Activated CD8-positive, alpha-beta memory T cell treated with anti-CD3 and anti-CD28 coated beads, Interleukin-2, amount 10 ng/mL, durations not matched to agents 7 days and 5 days (primary cell): ENCODE measurements around the gene PACRG. TPM values are rescaled to one million over a fixed set of nuclear protein-coding genes. Genes with fewer than 3 reads are reported as not detected.

ENCODE experiments used
- ATAC-seq: fragments of 150-1000 bp; cut with Tn5 transposase; one replicate; pipeline ENCODE4 v1.10.0; 2021; ENCODE audit warnings: moderate library complexity
- CTCF ChIA-PET: fragments of 350-600 bp; sonication (Branson Sonifier 250); formaldehyde crosslinking; loops from one replicate; lab custom pipeline; 2021; ENCODE audit warnings: antibody characterized with exemption; lab: Charles Lee
- DNase-seq: peaks from one replicate; pipeline ENCODE4 v3.0.0-alpha.2; 2020
- H3K27ac Mint-ChIP-seq: one replicate; pipeline ENCODE4 v1.8.0; 2021; ENCODE audit warnings: mild to moderate bottlenecking, mixed read lengths
- H3K27me3 Mint-ChIP-seq: one replicate; pipeline ENCODE4 v1.8.0; 2021; ENCODE audit warnings: mixed read lengths
- H3K36me3 Mint-ChIP-seq: one replicate; pipeline ENCODE4 v1.8.0; 2021; ENCODE audit warnings: mild to moderate bottlenecking, mixed read lengths
- H3K4me1 Mint-ChIP-seq: one replicate; pipeline ENCODE4 v1.8.0; 2021; ENCODE audit warnings: mixed read lengths
- H3K4me3 Mint-ChIP-seq: one replicate; pipeline ENCODE4 v1.8.0; 2021; ENCODE audit warnings: mild to moderate bottlenecking, moderate library complexity, mixed read lengths
- H3K9me3 Mint-ChIP-seq: one replicate; pipeline ENCODE4 v1.8.0; 2022; ENCODE audit warnings: low read depth, mixed read lengths
- total RNA-seq, 2 experiments: library from RNA; stranded (reverse); gene quantifications; one replicate each; pipeline ENCODE4 v1.2.3, GENCODE V29; 2021

The PACRG gene
- total RNA-seq, 2 experiments from 2014 or later: not detected

DNA sequence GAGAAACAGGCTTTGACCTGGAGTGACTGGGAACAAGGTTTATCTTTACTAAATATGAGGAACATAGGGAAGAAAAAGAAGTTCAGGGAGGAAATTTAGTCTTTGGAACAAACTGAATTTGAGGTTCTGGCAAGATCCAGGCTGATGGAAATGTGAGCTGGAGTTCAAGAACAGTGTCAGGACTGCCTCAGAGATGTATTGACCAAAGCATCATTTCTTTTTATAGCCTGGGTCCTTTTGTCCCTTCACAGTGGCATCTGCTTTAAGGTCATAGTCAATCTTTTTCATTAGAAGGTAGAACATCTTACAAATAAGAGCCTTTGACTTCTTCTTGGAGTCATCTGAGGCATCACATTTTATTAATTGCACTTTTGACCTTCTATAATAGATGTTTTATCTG, 360.2 kb downstream of the PACRG start:
- no peaks in the 10 kb centered on the region for H3K4me1 Mint-ChIP-seq
- no peaks in the 10 kb centered on the region for H3K27me3 Mint-ChIP-seq
- CTCF ChIA-PET: no interaction called here
- H3K27ac Mint-ChIP-seq: no peak overlapping the region
- DNase-seq: no peak
- H3K36me3 Mint-ChIP-seq: no peaks in the 10 kb centered on the region
- H3K9me3 Mint-ChIP-seq: no peaks in the 10 kb centered on the region
- no peak overlapping the region for H3K4me3 Mint-ChIP-seq
- no peak for ATAC-seq

DNA sequence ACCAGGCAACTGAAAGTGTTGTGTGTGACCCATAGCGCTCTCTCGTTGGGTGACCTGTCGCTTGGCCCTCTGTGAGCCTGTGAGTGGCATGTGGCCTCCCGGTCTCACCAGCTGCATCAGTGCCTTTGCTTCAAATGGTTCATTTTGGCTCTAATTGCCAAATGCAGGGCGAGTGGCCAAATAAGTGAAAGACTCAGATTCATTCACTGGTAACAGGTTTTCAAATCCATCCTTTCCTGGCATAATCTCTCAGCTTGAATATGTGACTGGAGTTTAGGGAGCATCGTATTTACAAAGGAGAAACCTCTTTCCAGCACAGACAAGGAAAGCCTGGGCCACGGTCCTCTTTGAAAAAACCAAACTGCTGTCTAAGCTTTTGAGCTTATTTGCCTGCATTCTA, 365.1 kb downstream of the PACRG start:
- H3K4me3 Mint-ChIP-seq: no peak overlapping the region

DNA sequence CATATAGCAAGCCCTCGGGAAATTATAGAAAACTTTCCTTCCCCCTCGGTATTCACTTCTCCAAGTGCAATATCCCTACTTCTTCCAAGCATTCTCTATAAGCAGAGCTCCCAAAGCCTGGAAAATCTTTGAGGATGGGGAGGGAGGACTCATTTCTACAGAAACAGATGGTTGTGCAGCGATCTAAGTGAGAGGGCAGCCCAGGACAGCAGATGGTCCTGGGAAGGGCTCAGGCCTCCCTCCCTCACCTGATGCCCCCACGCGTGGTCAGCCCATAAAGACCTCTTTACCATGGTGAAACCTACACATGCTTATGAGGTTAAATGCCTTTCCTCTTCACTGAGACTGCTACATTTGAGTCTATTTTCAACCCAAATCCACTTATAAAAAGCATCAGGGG, 367.1 kb downstream of the PACRG start:
- CTCF ChIA-PET: no interaction called here
- Mint-ChIP-seq H3K27ac (no peak overlapping the region), H3K36me3 (no peaks in the 10 kb centered on the region), H3K9me3 (peaks cover 2% of the 10 kb centered on the region), H3K4me1 (no peaks in the 10 kb centered on the region), H3K4me3 (no peak overlapping the region), H3K27me3 (no peaks in the 10 kb centered on the region)
- ATAC-seq: no peak
- DNase-seq: no peak

More for the DNA sequence above, 365.1 kb downstream of the PACRG start:
- no peaks in the 10 kb centered on the region for H3K4me1 Mint-ChIP-seq
- H3K36me3 Mint-ChIP-seq: no peaks in the 10 kb centered on the region
- H3K27ac Mint-ChIP-seq: no peak overlapping the region
- no peak for DNase-seq
- no peak for ATAC-seq
- peaks cover 2% of the 10 kb centered on the region for H3K9me3 Mint-ChIP-seq
- CTCF ChIA-PET: no interaction called here
- no peaks in the 10 kb centered on the region for H3K27me3 Mint-ChIP-seq

DNA sequence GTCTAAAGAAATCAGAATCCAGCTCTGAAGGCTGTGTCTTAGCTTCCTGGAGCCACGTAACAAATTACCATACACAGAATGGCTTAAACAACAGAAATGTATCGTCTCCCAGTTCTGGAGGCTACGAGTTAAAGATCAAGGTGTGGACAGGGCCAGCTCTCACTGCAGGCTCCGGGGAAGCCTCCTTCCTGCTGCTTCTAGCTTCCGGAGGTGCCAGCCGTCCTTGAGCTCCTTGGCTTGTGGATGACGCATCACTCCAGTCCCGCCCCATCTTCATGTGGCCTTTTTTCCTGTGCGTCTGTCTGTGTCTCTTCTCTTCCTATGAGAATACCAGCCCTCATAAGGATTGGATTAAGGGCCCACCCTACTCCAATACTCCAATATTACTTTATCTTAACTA, 367.6 kb downstream of the PACRG start:
- Mint-ChIP-seq H3K4me3 (no peak overlapping the region), H3K4me1 (no peaks in the 10 kb centered on the region), H3K9me3 (peaks cover 2% of the 10 kb centered on the region), H3K27ac (no peak overlapping the region), H3K36me3 (no peaks in the 10 kb centered on the region), H3K27me3 (no peaks in the 10 kb centered on the region)
- CTCF ChIA-PET: no interaction called here
- no peak for ATAC-seq
- no peak for DNase-seq

DNA sequence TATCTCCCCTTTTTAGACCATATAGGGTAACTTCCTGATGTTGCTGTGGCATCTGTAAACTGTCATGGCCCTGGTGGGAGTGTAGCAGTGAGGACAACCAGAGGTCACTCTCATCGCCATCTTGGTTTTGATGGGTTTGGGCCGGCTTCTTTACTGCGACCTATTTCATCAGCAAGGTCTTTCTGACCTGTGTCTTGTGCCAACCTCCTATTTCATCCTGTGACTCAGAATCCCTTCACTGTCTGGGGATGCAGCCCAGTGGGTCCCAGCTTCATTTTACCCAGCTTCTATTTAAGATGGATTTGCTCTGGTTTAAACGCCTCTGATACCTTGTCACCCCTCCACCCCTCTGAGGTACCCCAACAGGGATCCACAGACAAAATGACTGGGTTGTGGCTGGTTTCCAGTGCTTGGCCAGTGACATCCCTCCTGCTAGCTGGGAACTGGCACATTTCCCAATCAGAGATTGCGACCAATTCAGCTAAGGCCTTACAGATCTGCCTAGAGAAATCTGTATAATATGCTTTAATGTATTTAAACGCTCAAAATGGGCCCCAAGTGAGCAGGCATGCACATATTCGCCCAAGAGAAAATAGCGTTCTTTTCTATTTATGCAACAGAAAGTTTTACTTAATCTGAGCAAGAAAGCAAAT, 371.2 kb downstream of the PACRG start:
- Mint-ChIP-seq H3K4me1 (no peaks in the 10 kb centered on the region), H3K27ac (no peak overlapping the region), H3K36me3 (no peaks in the 10 kb centered on the region), H3K4me3 (no peak overlapping the region), H3K9me3 (peaks cover 2% of the 10 kb centered on the region), H3K27me3 (no peaks in the 10 kb centered on the region)
- no peak for ATAC-seq
- CTCF ChIA-PET: no interaction called here
- DNase-seq: no peak

DNA sequence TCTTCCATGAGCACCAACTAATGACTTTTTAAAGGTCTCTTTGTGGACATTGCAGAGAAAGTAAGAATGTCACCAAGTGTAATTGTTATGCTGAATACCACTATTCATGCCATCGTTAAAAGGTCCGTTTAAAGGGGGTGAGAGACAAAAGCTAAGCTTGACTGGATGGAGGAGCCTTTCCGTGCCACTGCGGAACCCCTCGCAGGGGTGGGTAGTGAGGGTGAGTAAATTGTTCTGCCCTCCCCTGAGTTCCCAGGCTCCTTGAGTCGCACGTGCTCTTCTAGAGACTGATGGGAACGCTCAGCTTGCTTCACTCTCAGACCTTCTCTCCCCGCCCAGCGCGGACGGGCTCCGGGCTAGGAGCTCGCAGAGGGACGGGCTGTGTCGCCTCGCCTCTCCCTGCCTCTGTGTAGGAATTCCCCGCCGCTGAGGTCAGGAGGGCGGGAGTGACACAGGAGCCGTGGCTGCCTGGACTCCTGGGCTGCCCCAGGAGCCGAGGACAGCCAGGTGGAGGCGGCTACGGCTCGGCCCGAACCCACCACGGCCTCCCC, 371.9 kb downstream of the PACRG start:
- Mint-ChIP-seq H3K4me1 (no peaks in the 10 kb centered on the region), H3K27me3 (no peaks in the 10 kb centered on the region), H3K4me3 (no peak overlapping the region), H3K27ac (no peak overlapping the region), H3K36me3 (no peaks in the 10 kb centered on the region), H3K9me3 (peaks cover 2% of the 10 kb centered on the region)
- ATAC-seq (no peak), DNase-seq (no peak)
- CTCF ChIA-PET: no interaction called here

DNA sequence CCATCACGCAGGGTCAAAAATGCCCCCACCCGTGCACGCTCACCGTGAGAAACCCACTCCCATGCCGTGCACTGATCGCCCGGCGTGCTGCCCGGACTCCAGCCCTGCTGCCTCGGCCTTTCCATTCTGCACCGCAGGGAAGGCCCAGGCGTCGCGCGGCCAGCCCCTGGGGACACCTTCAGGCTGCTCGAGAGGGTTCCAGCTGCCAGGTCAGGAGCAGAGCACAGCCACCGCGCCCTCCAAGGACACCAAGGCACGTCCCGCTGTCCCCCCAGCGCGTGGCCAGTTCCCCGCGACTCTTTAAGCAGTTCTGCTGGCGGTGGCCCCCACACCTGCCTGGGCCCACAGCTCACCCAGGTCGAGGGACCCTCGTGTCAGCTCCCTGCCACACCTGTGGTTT, 372.5 kb downstream of the PACRG start:
- Mint-ChIP-seq H3K27me3 (no peaks in the 10 kb centered on the region), H3K36me3 (no peaks in the 10 kb centered on the region), H3K9me3 (peaks cover 2% of the 10 kb centered on the region), H3K4me1 (no peaks in the 10 kb centered on the region), H3K4me3 (no peak overlapping the region), H3K27ac (no peak overlapping the region)
- ATAC-seq (no peak), DNase-seq (no peak)
- CTCF ChIA-PET: no interaction called here

DNA sequence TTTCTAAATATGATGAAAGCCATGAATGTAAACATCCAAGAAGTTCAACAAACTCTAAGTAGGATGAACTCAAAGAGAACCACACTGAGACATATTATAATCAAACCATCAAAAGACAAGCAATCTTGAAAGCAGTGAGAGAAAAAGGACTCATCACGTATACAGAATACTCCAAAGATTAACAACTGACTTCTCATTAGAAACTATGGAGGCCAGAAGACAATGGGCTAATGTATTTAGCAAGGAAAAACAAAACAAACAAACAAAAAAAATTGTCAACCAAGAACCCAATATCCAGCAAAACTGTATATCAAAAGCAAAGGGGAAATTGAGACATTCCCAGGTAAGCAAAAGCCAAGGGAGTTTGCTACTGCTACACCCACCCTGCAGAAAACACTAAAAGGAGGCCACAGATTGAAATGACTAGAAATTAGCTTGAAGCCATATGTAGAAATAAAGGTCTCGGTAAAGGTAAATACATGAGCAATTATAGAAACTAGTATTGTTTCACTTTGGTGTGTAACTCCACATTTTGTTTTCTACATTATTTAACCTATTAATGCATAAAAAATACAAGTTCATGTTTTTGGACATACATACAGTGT, 385.7 kb downstream of the PACRG start:
- Mint-ChIP-seq H3K27ac (no peak overlapping the region), H3K4me1 (no peaks in the 10 kb centered on the region), H3K27me3 (no peaks in the 10 kb centered on the region), H3K36me3 (no peaks in the 10 kb centered on the region), H3K9me3 (peaks cover 13% of the 10 kb centered on the region), H3K4me3 (no peak overlapping the region)
- DNase-seq (no peak), ATAC-seq (no peak)
- CTCF ChIA-PET: no interaction called here

DNA sequence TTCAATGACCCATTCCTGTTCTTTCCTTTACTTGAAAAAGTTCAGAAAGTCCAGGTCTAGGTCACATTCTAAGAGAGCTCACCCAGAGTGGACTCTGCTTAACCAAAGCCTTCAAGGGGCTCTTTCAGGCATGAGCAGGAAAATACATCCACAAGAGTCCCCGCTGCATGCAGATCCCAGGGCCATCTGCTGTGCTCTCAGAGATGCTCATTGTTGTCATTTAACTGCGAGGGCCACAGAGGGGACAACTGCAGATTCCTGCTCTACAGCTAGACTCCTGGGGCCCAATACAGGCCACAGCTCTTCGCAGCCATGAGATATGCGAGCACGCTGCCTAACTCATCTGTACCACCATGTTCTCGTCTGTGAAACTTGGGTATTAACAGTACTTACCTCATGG, 391.2 kb downstream of the PACRG start:
- H3K4me3 Mint-ChIP-seq: no peak overlapping the region
- no peaks in the 10 kb centered on the region for H3K27me3 Mint-ChIP-seq
- CTCF ChIA-PET: no interaction called here
- no peaks in the 10 kb centered on the region for H3K4me1 Mint-ChIP-seq
- no peaks in the 10 kb centered on the region for H3K36me3 Mint-ChIP-seq
- peaks cover 7% of the 10 kb centered on the region for H3K9me3 Mint-ChIP-seq
- no peak for ATAC-seq
- no peak overlapping the region for H3K27ac Mint-ChIP-seq
- no peak for DNase-seq

DNA sequence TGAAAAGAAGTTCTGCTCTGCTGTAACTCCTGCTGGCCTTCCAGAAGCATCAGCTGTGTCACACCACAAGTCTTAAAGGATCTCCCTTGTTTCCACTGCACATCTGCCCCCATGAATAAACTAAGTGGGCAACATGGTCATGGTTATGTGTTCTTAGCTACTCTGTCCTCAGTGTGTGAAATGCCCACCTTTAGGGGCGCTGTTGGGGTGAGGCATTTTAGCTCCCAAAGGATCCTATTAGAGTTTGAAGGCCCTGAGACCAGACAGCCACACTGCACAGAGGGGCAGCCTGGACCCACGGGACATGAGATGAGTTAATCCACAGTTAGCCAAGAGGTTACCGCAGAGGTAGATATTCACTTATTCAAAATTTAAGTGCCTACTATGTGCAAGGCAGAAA, 392.4 kb downstream of the PACRG start:
- CTCF ChIA-PET: no interaction called here
- Mint-ChIP-seq H3K27ac (no peak overlapping the region), H3K9me3 (peaks cover 4% of the 10 kb centered on the region), H3K4me1 (no peaks in the 10 kb centered on the region), H3K36me3 (no peaks in the 10 kb centered on the region), H3K4me3 (no peak overlapping the region), H3K27me3 (no peaks in the 10 kb centered on the region)
- ATAC-seq (no peak), DNase-seq (no peak)

DNA sequence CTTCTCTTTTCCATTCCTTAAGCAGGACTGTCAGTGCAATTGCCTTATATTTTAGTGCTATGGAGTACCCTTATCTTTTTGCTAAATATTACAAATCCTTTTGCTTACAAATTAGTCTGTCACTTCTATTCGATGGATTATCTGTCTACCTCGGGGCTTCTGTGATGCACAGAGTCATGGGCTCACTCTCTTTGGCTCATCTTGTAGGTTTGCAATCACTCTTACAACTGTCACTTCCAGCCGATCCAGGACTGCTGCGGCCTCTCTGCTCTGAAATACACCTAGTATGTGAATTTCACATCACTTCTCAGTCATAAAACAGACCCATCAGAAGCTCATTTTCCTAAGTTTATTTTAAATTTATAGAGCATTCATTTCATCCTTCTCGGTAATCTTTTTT, 393.5 kb downstream of the PACRG start:
- Mint-ChIP-seq H3K27me3 (no peaks in the 10 kb centered on the region), H3K36me3 (no peaks in the 10 kb centered on the region), H3K4me3 (no peak overlapping the region), H3K9me3 (peaks cover 4% of the 10 kb centered on the region), H3K27ac (no peak overlapping the region), H3K4me1 (no peaks in the 10 kb centered on the region)
- no peak for DNase-seq
- no peak for ATAC-seq
- CTCF ChIA-PET: no interaction called here

DNA sequence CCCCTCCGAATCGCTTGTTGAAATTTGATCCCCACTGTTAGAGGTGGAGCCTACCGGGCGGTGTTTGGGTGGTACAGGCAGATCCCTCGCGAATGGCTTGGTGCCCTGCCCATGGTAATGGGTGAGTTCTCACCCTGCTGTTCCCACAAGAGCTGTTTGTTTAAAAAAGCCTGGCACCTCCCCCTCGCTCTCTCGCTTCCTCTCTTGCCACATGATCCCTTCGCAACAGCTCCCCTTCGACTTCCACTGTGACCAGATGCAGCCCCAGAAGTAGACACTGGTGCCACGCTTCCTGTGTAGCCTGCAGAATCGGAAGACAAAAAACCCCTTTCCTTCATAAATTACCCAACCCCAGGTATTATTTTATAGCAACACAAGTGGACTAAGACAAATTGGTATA, 394.6 kb downstream of the PACRG start:
- ATAC-seq: no peak
- Mint-ChIP-seq H3K27ac (no peak overlapping the region), H3K9me3 (no peaks in the 10 kb centered on the region), H3K4me3 (no peak overlapping the region), H3K4me1 (no peaks in the 10 kb centered on the region), H3K27me3 (no peaks in the 10 kb centered on the region), H3K36me3 (no peaks in the 10 kb centered on the region)
- no peak for DNase-seq
- CTCF ChIA-PET: no interaction called here

DNA sequence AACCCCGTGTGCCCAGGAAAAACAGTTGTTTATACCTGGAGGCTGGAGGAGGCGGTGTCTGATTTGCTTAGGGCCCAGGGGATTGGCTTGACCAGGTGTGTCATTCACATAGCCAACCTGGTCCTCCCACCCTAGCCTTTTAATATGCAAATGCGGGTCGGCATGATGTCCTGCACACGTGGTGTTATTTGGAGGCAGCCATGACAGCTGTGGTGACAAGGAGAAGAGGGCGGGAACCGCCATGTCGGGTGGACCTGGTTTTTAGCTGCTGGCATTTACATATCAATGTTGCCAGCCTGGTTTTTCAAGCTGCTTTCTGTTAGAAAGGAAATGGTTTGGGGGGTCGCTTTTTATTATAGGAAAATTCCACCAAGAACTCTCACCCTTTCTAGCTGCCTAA, 395.3 kb downstream of the PACRG start:
- no peaks in the 10 kb centered on the region for H3K9me3 Mint-ChIP-seq
- H3K27me3 Mint-ChIP-seq: no peaks in the 10 kb centered on the region
- CTCF ChIA-PET: no interaction called here

DNA sequence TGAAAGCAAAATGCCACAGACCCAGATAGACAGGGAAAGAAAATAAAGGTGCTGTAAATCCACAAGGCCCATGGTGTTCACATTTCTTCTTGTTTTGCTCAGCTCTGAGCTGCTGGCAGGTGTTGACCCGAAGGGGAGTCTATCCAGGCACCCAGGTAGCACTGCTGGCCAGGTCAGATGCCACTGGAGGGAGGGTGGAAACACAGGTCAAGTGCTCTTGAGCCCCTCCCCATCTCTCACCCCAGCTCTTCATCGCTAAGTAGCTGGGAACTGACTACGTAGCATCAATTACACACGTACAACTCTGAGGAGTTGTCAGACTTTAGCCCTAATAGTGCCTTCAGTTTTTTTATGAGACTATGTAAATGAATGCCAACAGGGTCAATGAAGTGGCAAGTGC, 399.0 kb downstream of the PACRG start:
- no peaks in the 10 kb centered on the region for H3K4me1 Mint-ChIP-seq
- no peaks in the 10 kb centered on the region for H3K9me3 Mint-ChIP-seq
- no peak overlapping the region for H3K4me3 Mint-ChIP-seq
- H3K36me3 Mint-ChIP-seq: no peaks in the 10 kb centered on the region
- CTCF ChIA-PET: no interaction called here
- DNase-seq (no peak), ATAC-seq (no peak)
- H3K27ac Mint-ChIP-seq: no peak overlapping the region
- no peaks in the 10 kb centered on the region for H3K27me3 Mint-ChIP-seq

More for the DNA sequence above, 395.3 kb downstream of the PACRG start:
- no peak overlapping the region for H3K4me3 Mint-ChIP-seq
- H3K4me1 Mint-ChIP-seq: no peaks in the 10 kb centered on the region
- H3K36me3 Mint-ChIP-seq: no peaks in the 10 kb centered on the region
- ATAC-seq (no peak), DNase-seq (no peak)
- H3K27ac Mint-ChIP-seq: no peak overlapping the region
